ENCODE data around the gene GPS1. TPM values are rescaled to one million over a fixed set of nuclear protein-coding genes. Genes with fewer than 3 reads are reported as not detected.
A peak's percentile ranks its signal among the peaks of the same experiment; 100 is the strongest.

The GPS1 gene
- total and polyA plus RNA-seq, 9 of the 15 experiments (the other 6 are each of a cell fraction or from before 2014, with no cell fraction given) = 3.1 to 167 (median 69.9) TPM

DNA sequence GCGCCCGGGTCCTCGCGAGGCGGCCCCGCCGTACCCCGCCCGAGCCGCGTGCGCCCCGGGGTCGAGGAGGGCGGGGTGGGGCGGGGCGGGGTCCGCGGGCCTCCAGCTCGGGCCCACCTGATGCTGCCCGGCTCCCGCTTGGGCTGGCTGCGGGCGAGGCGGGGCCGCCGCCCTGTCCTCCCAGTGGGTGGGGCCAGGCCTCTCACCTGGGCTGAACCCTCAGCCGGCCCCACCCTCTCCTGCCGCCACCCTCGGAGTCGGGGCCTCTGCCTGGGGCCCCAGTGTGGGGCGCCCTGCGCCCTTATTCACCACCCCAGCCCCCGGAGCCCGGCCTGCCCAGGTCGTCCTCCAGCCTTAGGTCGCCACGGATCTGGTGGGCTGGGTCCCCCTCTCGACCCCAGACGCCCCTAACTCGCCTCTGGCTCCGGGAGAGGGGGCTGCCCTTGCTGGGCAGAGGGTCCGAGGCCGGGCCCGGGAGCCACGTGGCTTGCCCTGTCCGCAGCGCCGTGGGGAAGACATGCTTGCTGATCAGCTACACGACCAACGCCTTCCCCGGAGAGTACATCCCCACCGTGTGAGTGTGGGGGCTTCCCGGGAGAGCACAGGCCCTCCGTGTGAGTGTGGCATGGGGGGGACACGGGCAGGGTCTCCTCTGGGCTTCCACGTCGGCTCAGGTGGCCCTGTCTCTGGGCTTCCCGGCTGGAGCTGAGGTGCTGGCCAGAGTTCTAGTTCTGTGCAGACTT is 19.6 kb upstream of the GPS1 start (continued):
- TF ChIP-seq MBD2 (IDR thresholded peaks at IDR 0.05; ENCODE audit: borderline replicate concordance, low read depth) (no peak), E2F3 (CRISPR knock-in tag; IDR thresholded peaks at IDR 0.05) (0 out of 2 replicates have a peak, but pooled peaks have one; percentile 54), IFI16 (CRISPR knock-in tag; IDR thresholded peaks at IDR 0.05) (no peak), RFX5 (IDR thresholded peaks at IDR 0.05; ENCODE audit: low read depth, low read length) (no peak), ZNF395 (CRISPR knock-in tag; IDR thresholded peaks at IDR 0.05) (no peak; the same call in 1 of the 2 replicates), RNF2 (IDR thresholded peaks at IDR 0.05) (no peak), RBM15 (IDR thresholded peaks at IDR 0.05; ENCODE audit: insufficient read depth, low read length) (no peak), CREB1 (IDR thresholded peaks at IDR 0.05) (no peak), CREB1 (CRISPR knock-in tag; IDR thresholded peaks at IDR 0.05) (no peak), ZNF586 (CRISPR knock-in tag; conservative IDR thresholded peaks at IDR 0.05) (no peak), ZNF41 (CRISPR knock-in tag; conservative IDR thresholded peaks at IDR 0.05) (no peak), TRIM24 (IDR thresholded peaks at IDR 0.05) (no peak), MED1 (CRISPR knock-in tag; IDR thresholded peaks at IDR 0.05; ENCODE audit: borderline replicate concordance) (no peak), MYBL2 (IDR thresholded peaks at IDR 0.05; ENCODE audit: low read depth) (no peak), MYBL2 (CRISPR knock-in tag; IDR thresholded peaks at IDR 0.05; ENCODE audit: borderline replicate concordance) (no peak), TCF3 (CRISPR knock-in tag; IDR thresholded peaks at IDR 0.05) (0 out of 2 replicates have a peak, but pooled peaks have one; percentile 9), CBFB (CRISPR knock-in tag; IDR thresholded peaks at IDR 0.05) (0 out of 2 replicates have a peak, but pooled peaks have one; percentile 32), ZNF668 (CRISPR knock-in tag; IDR thresholded peaks at IDR 0.05) (no peak), KAT2B (IDR thresholded peaks at IDR 0.05; ENCODE audit: low read depth, low read length) (no peak)
- TF ChIP-seq, protein P1, sequence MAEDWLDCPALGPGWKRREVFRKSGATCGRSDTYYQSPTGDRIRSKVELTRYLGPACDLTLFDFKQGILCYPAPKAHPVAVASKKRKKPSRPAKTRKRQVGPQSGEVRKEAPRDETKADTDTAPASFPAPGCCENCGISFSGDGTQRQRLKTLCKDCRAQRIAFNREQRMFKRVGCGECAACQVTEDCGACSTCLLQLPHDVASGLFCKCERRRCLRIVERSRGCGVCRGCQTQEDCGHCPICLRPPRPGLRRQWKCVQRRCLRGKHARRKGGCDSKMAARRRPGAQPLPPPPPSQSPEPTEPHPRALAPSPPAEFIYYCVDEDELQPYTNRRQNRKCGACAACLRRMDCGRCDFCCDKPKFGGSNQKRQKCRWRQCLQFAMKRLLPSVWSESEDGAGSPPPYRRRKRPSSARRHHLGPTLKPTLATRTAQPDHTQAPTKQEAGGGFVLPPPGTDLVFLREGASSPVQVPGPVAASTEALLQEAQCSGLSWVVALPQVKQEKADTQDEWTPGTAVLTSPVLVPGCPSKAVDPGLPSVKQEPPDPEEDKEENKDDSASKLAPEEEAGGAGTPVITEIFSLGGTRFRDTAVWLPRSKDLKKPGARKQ (CRISPR knock-in tag; IDR thresholded peaks at IDR 0.05) = no peak
- TF ChIP-seq, protein P2, sequence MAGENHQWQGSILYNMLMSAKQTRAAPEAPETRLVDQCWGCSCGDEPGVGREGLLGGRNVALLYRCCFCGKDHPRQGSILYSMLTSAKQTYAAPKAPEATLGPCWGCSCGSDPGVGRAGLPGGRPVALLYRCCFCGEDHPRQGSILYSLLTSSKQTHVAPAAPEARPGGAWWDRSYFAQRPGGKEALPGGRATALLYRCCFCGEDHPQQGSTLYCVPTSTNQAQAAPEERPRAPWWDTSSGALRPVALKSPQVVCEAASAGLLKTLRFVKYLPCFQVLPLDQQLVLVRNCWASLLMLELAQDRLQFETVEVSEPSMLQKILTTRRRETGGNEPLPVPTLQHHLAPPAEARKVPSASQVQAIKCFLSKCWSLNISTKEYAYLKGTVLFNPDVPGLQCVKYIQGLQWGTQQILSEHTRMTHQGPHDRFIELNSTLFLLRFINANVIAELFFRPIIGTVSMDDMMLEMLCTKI (IDR thresholded peaks at IDR 0.05; ENCODE audit: partially characterized antibody) = no peak
- TF ChIP-seq, protein P3, sequence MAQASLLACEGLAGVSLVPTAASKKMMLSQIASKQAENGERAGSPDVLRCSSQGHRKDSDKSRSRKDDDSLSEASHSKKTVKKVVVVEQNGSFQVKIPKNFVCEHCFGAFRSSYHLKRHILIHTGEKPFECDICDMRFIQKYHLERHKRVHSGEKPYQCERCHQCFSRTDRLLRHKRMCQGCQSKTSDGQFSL (CRISPR knock-in tag; IDR thresholded peaks at IDR 0.05) = no peak
- TF ChIP-seq, protein P3 (tag; IDR thresholded peaks at IDR 0.05) = no peak

All from K562 (cell line).